GM12892 (cell line): Measurements from ENCODE around the gene MAGEA1.
"Not testable (repeated sequence)": the region's sequence is repeated elsewhere in the genome, so short reads cannot be mapped to it uniquely, and the experiment has no call there.

Experiments
- POLR2A ChIP-seq: IDR thresholded peaks from 2 replicates; pipeline ENCODE4 v1.6.1; 2011; ENCODE audit warnings: low read depth, low read length, control low read depth
- POLR2AphosphoS5 ChIP-seq: IDR thresholded peaks from 2 replicates; pipeline ENCODE4 v1.6.1; 2011; ENCODE audit warnings: low read depth, low read length, control low read depth
- TAF1 ChIP-seq: IDR thresholded peaks from 2 replicates; pipeline ENCODE4 v1.6.1; 2011; ENCODE audit warnings: low read depth, mild to moderate bottlenecking, control low read depth, low read length, borderline replicate concordance

DNA sequence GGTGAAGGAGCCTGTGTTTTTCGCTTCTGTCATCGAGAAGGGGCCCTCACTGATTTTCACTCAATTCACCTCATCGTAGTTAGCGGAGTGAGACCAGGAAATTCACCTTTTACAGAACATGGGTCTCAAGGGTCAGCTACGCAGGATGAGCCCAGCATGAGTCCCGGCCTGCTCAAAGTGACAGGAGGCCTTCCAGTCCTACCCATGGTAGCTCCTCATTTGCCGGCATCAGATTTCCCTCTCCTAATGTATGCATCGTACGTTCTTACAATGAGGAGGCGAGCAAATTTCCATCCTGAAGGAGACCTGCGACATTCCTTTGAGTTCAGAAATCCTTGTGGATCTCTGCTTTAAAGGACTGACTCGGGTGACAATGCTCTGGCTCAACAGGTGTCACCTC, 46.2 kb upstream of the MAGEA1 start:
- TF ChIP-seq POLR2AphosphoS5, POLR2A, TAF1: not testable (repeated sequence)
